H9 (cell line): Measurements from ENCODE around the gene ZSWIM5. TPM values are rescaled to one million over a fixed set of nuclear protein-coding genes. Genes with fewer than 3 reads are reported as not detected.

Experiments
- DNase-seq: peaks from one replicate; pipeline ENCODE4 v3.0.0-alpha.2; 2017
- H2AFZ ChIP-seq: one replicate; pipeline ENCODE4 v1.6.1; 2013; ENCODE audit warnings: mild to moderate bottlenecking, low read length, control low read depth, moderate library complexity
- H2AK5ac ChIP-seq: 2 replicates; pipeline ENCODE4 v1.6.1; 2013; ENCODE audit warnings: low read length, control low read depth, mixed read lengths; ENCODE audit not compliant: insufficient read length
- H2BK120ac ChIP-seq: one replicate; pipeline ENCODE4 v1.6.1; 2013; ENCODE audit warnings: low read depth, mild to moderate bottlenecking, low read length, control low read depth, inconsistent platforms; ENCODE audit not compliant: poor library complexity, severe bottlenecking
- H2BK12ac ChIP-seq: 2 replicates; pipeline ENCODE4 v1.6.1; 2013; ENCODE audit warnings: low read length, control low read depth, mixed read lengths, low read depth; ENCODE audit not compliant: insufficient read length
- H2BK15ac ChIP-seq: 2 replicates; pipeline ENCODE4 v1.6.1; 2013; ENCODE audit warnings: low read depth, low read length, control low read depth
- H2BK20ac ChIP-seq: one replicate; pipeline ENCODE4 v1.6.1; 2013; ENCODE audit warnings: low read depth, mild to moderate bottlenecking, low read length, control low read depth, inconsistent platforms; ENCODE audit not compliant: poor library complexity, severe bottlenecking
- H2BK5ac ChIP-seq: 2 replicates; pipeline ENCODE4 v1.6.1; 2013; ENCODE audit warnings: low read length, control low read depth, mixed read lengths; ENCODE audit not compliant: insufficient read length
- H3K14ac ChIP-seq: 2 replicates; pipeline ENCODE4 v1.6.1; 2013; ENCODE audit warnings: low read length, control low read depth; ENCODE audit not compliant: insufficient read depth
- H3K18ac ChIP-seq: 2 replicates; pipeline ENCODE4 v1.6.1; 2013; ENCODE audit warnings: low read depth, mild to moderate bottlenecking, mixed read lengths, low read length, control low read depth; ENCODE audit not compliant: insufficient read length
- H3K23ac ChIP-seq: 2 replicates; pipeline ENCODE4 v1.6.1; 2013; ENCODE audit warnings: low read length, control low read depth, mixed read lengths, low read depth; ENCODE audit not compliant: insufficient read length
- H3K23me2 ChIP-seq: 2 replicates; pipeline ENCODE4 v1.6.1; 2013; ENCODE audit warnings: low read depth, mild to moderate bottlenecking, mixed read lengths, low read length, control low read depth; ENCODE audit not compliant: insufficient read length, poor library complexity, severe bottlenecking
- H3K27ac ChIP-seq: 2 replicates; pipeline ENCODE4 v1.5.1; 2013; ENCODE audit warnings: low read length, control low read depth, mixed read lengths, low read depth; ENCODE audit not compliant: insufficient read length
- H3K27me3 ChIP-seq: 2 replicates; pipeline ENCODE4 v1.6.1; 2013; ENCODE audit warnings: low read length, control low read depth, inconsistent platforms; ENCODE audit not compliant: insufficient read depth
- H3K4ac ChIP-seq: 2 replicates; pipeline ENCODE4 v1.6.1; 2013; ENCODE audit warnings: low read depth, mild to moderate bottlenecking, control low read depth, inconsistent platforms, low read length, moderate library complexity
- H3K4me1 ChIP-seq: 2 replicates; pipeline ENCODE4 v1.6.1; 2013; ENCODE audit warnings: low read length, control low read depth, inconsistent platforms; ENCODE audit not compliant: insufficient read depth
- H3K4me2 ChIP-seq: 2 replicates; pipeline ENCODE4 v1.6.1; 2013; ENCODE audit warnings: low read length, control low read depth, mixed read lengths; ENCODE audit not compliant: insufficient read length, insufficient read depth
- H3K56ac ChIP-seq: 2 replicates; pipeline ENCODE4 v1.6.1; 2013; ENCODE audit warnings: low read depth, mild to moderate bottlenecking, mixed read lengths, low read length, control low read depth; ENCODE audit not compliant: insufficient read length
- H3K79me1 ChIP-seq: 2 replicates; pipeline ENCODE4 v1.6.1; 2013; ENCODE audit warnings: low read depth, mild to moderate bottlenecking, moderate library complexity, low read length, control low read depth, inconsistent platforms; ENCODE audit not compliant: insufficient read depth, poor library complexity, severe bottlenecking
- H3K79me2 ChIP-seq: 2 replicates; pipeline ENCODE4 v1.6.1; 2013; ENCODE audit warnings: low read length, control low read depth, inconsistent platforms; ENCODE audit not compliant: insufficient read depth
- H3K9ac ChIP-seq: 2 replicates; pipeline ENCODE4 v1.6.1; 2013; ENCODE audit warnings: low read length, control low read depth, mixed read lengths; ENCODE audit not compliant: insufficient read length; ENCODE audit errors: extremely low read depth
- H3K9me3 ChIP-seq: one replicate; pipeline ENCODE4 v1.6.1; 2013; ENCODE audit warnings: low read depth, low read length, inconsistent platforms; ENCODE audit not compliant: control insufficient read depth
- H3T11ph ChIP-seq: one replicate; pipeline ENCODE4 v1.6.1; 2013; ENCODE audit warnings: mild to moderate bottlenecking, low read length, control low read depth, inconsistent platforms
- H4K20me1 ChIP-seq: one replicate; pipeline ENCODE4 v1.6.1; 2013; ENCODE audit not compliant: control insufficient read depth, insufficient read length, insufficient read depth
- H4K5ac ChIP-seq: 2 replicates; pipeline ENCODE4 v1.6.1; 2013; ENCODE audit warnings: low read depth, mild to moderate bottlenecking, mixed read lengths, low read length, control low read depth; ENCODE audit not compliant: insufficient read length
- H4K8ac ChIP-seq: replicated peaks from 2 replicates; pipeline ENCODE4 v1.6.1; 2013; ENCODE audit warnings: low read length, control low read depth, mixed read lengths, low read depth; ENCODE audit not compliant: insufficient read length
- H4K91ac ChIP-seq: 2 replicates; pipeline ENCODE4 v1.6.1; 2013; ENCODE audit warnings: low read depth, mild to moderate bottlenecking, moderate library complexity, mixed read lengths, low read length, control low read depth; ENCODE audit not compliant: insufficient read length
- H3K27ac Mint-ChIP-seq, 3 experiments: 2 replicates in 2 of 3; 3 replicates in 1 of 3; pipeline ENCODE4 v1.8.0; 2020 to 2021; ENCODE audit warnings: mixed read lengths in 3 of 3, mild to moderate bottlenecking in 1 of 3, moderate library complexity in 1 of 3
- H3K27me3 Mint-ChIP-seq: 2 replicates; pipeline ENCODE4 v1.8.0; 2021; ENCODE audit warnings: low read depth, mild to moderate bottlenecking, moderate library complexity, mixed read lengths
- H3K36me3 Mint-ChIP-seq, 3 experiments: 2 replicates in 2 of 3; 3 replicates in 1 of 3; pipeline ENCODE4 v1.8.0; 2020 to 2021; ENCODE audit warnings: low read depth in 3 of 3, mixed read lengths in 3 of 3; ENCODE audit not compliant: insufficient read depth in 1 of 3
- H3K4me1 Mint-ChIP-seq, 2 experiments: 2 replicates each; pipeline ENCODE4 v1.8.0; 2020; ENCODE audit warnings: mixed read lengths in 2 of 2
- H3K4me3 Mint-ChIP-seq, 2 experiments: 2 replicates in 1 of 2; 3 replicates in 1 of 2; pipeline ENCODE4 v1.8.0; 2020 to 2021; ENCODE audit warnings: mild to moderate bottlenecking in 2 of 2, mixed read lengths in 2 of 2, moderate library complexity in 1 of 2
- H3K9me3 Mint-ChIP-seq, 2 experiments: 2 replicates in 1 of 2; 3 replicates in 1 of 2; pipeline ENCODE4 v1.8.0; 2020; ENCODE audit warnings: mild to moderate bottlenecking in 2 of 2, mixed read lengths in 2 of 2, moderate library complexity in 1 of 2
- CTCF ChIP-seq: fragments of 200-600 bp; sonication (generic); conservative IDR thresholded peaks from 3 replicates; pipeline ENCODE4 v1.8.0; 2021; ENCODE audit warnings: antibody characterized with exemption, mild to moderate bottlenecking
- WGBS: extraction: QIAGEN DNeasy Blood & Tissue Kit; methylation state at CpG from one replicate; pipeline ENCODE4 v1.1.7; 2013; ENCODE audit warnings: missing lambda C conversion rate, low lambda C conversion rate, mixed read lengths; ENCODE audit not compliant: insufficient read length; ENCODE audit errors: extremely low coverage; 5-methylcytosine and 5-hydroxymethylcytosine counted together
- total RNA-seq: library from RNA; stranded (reverse); gene quantifications from 2 replicates; pipeline ENCODE4 v1.2.1, GENCODE V29; 2021

Gene ZSWIM5
- total RNA-seq, 1 experiment from 2014 or later: 3.5 TPM

- Histone ChIP-seq H2BK15ac (no peak overlapping the region), H4K20me1 (no peaks in the 10 kb centered on the region), H3K4me2 (no peak overlapping the region), H3K23ac (no peak overlapping the region), H2BK120ac (no peak overlapping the region), H3K56ac (no peak overlapping the region), H4K5ac (no peak overlapping the region), H3K79me2 (no peaks in the 10 kb centered on the region), H4K8ac (no peak overlapping the region), H3K27me3 (no peaks in the 10 kb centered on the region), H3T11ph (no peak overlapping the region), H2AFZ (no peak overlapping the region), H3K18ac (no peak overlapping the region), H3K14ac (no peak overlapping the region), H2BK12ac (no peak overlapping the region), H2BK20ac (no peak overlapping the region), H3K4ac (no peak overlapping the region), H2BK5ac (no peak overlapping the region), H3K9ac (no peak overlapping the region), H3K27ac (no peak overlapping the region), H4K91ac (no peak overlapping the region), H3K23me2 (no peaks in the 10 kb centered on the region), H2AK5ac (no peak overlapping the region), H3K79me1 (no peaks in the 10 kb centered on the region), H3K4me1 (no peaks in the 10 kb centered on the region), H3K9me3 (no peaks in the 10 kb centered on the region)
- Mint-ChIP-seq H3K36me3 (no peaks in the 10 kb centered on the region), H3K27ac (no peak overlapping the region), H3K9me3 (peaks cover 0 to 4% of the 10 kb centered on the region in 2 experiments; a peak in 1 of 5 replicates), H3K27me3 (peaks cover 5% of the 10 kb centered on the region; the same call in 1 of the 2 replicates), H3K4me3 (no peak overlapping the region), H3K4me1 (peaks cover under 1 to 1% of the 10 kb centered on the region in 2 experiments; a peak in 2 of 4 replicates)
- no CpG with 5 or more reads among the region's 2 CpGs for WGBS
- TF ChIP-seq CTCF: no peak
- no peak for DNase-seq
These were observed 8.2 kb downstream of the ZSWIM5 start for GRCh38 chr1:45198185-45198584.
